GM21381 (cell line): Measurements from ENCODE around the gene RNASEH2A.
"Not testable (repeated sequence)": the region's sequence is repeated elsewhere in the genome, so short reads cannot be mapped to it uniquely, and the experiment has no call there.

ENCODE experiments used
- ATAC-seq: cut with Tn5 transposase; IDR thresholded peaks from one replicate; pipeline ENCODE4 v1.9.1; 2021; ENCODE audit warnings: mild to moderate bottlenecking, moderate library complexity; ENCODE audit not compliant: unreplicated experiment

The RNASEH2A gene

GRCh38 chr19:12825254-12826131, 19.1 kb downstream of the RNASEH2A start:
- ATAC-seq: no peak

- ATAC-seq: no peak
These were observed 22.1 kb downstream of the RNASEH2A start for GRCh38 chr19:12828494-12828893.

GRCh38 chr19:12833418-12833737, 27.0 kb downstream of the RNASEH2A start:
- no peak for ATAC-seq

GRCh38 chr19:12833738-12834565, 27.6 kb downstream of the RNASEH2A start:
- ATAC-seq: no peak

GRCh38 chr19:12834566-12834943, 28.2 kb downstream of the RNASEH2A start, which contains the start of gene RTBDN:
Gene RTBDN, minus strand, starts transcription at chr19:12834579. Its CDS starts 4,600 bp downstream, at chr19:12829979.
- no peak for ATAC-seq

GRCh38 chr19:12834976-12835757, 28.8 kb downstream of the RNASEH2A start:
- ATAC-seq: no peak

GRCh38 chr19:12836529-12836863, 30.1 kb downstream of the RNASEH2A start:
- no peak for ATAC-seq

GRCh38 chr19:12837225-12837624, 30.8 kb downstream of the RNASEH2A start:
- ATAC-seq: no peak

- ATAC-seq: no peak
These were observed 31.9 kb downstream of the RNASEH2A start, which contains the start of gene MAST1 for GRCh38 chr19:12838182-12838885. Gene MAST1, plus strand, starts transcription at chr19:12838515. Its CDS starts 58 bp downstream, at chr19:12838573.

GRCh38 chr19:12838886-12839756, 32.7 kb downstream of the RNASEH2A start:
- ATAC-seq: no peak

GRCh38 chr19:12840091-12841079, 34.0 kb downstream of the RNASEH2A start:
- no peak for ATAC-seq

GRCh38 chr19:12841094-12841493, 34.7 kb downstream of the RNASEH2A start:
- no peak for ATAC-seq

GRCh38 chr19:12842511-12842910, 36.1 kb downstream of the RNASEH2A start:
- ATAC-seq: no peak

GRCh38 chr19:12843328-12843727, 36.9 kb downstream of the RNASEH2A start:
- ATAC-seq: no peak

GRCh38 chr19:12843999-12844732, 37.8 kb downstream of the RNASEH2A start:
- no peak for ATAC-seq

- ATAC-seq: not testable (repeated sequence)
These were observed 40.2 kb downstream of the RNASEH2A start for GRCh38 chr19:12846613-12847012.
